ENCODE results near the gene DHRS9.
A peak's percentile ranks its signal among the peaks of the same experiment; 100 is the strongest.

Gene DHRS9

GRCh38 chr2:169118060-169118459 lies 48.7 kb downstream of the DHRS9 start:
- Histone ChIP-seq H3K27ac (ENCODE audit: extremely low read depth, low read depth, low read length) (no peak overlapping the region), H3K9me3 (ENCODE audit: control insufficient read depth, insufficient read depth, low read depth, low read length) (no peaks in the 10 kb centered on the region), H3K4me3 (ENCODE audit: low read depth, low read length) (no peak overlapping the region), H3K36me3 (ENCODE audit: control insufficient read depth in 2 of 2, insufficient read depth in 1 of 2, low read length in 2 of 2) (no peaks in the 10 kb centered on the region), H3K4me1 (ENCODE audit: control insufficient read depth, insufficient read depth, low read length) (no peaks in the 10 kb centered on the region)
- ChIA-PET CTCF (interaction anchor here (0.6 to 5.8 kb wide), 3 partner anchors 8 to 99 kb away, joined by 3 to 28 read pairs (median 11); no protein-coding TSS in a partner anchor), POLR2A (no interaction called here)
- TF ChIP-seq SALL2 (tag by site-specific recombination; IDR thresholded peaks at IDR 0.05; ENCODE audit: borderline replicate concordance) (no peak), ZNF514 (tag by site-specific recombination; IDR thresholded peaks at IDR 0.05) (no peak), ZNF610 (tag by site-specific recombination; IDR thresholded peaks at IDR 0.05; ENCODE audit: borderline replicate concordance) (no peak), GLI2 (tag by site-specific recombination; IDR thresholded peaks at IDR 0.05; ENCODE audit: borderline replicate concordance, low read depth) (no peak), ZNF585B (tag by site-specific recombination; IDR thresholded peaks at IDR 0.05) (no peak)

- ChIA-PET CTCF (interaction anchor here (0.8 to 5.8 kb wide), 4 partner anchors 9 to 23 kb away, joined by 4 to 28 read pairs (median 8); no protein-coding TSS in a partner anchor), POLR2A (no interaction called here)
- Histone ChIP-seq H3K27ac (ENCODE audit: extremely low read depth, low read depth, low read length) (no peak overlapping the region), H3K4me3 (ENCODE audit: low read depth, low read length) (no peak overlapping the region), H3K36me3 (ENCODE audit: control insufficient read depth in 2 of 2, insufficient read depth in 1 of 2, low read length in 2 of 2) (no peaks in the 10 kb centered on the region), H3K4me1 (ENCODE audit: control insufficient read depth, insufficient read depth, low read length) (no peaks in the 10 kb centered on the region), H3K9me3 (ENCODE audit: control insufficient read depth, insufficient read depth, low read depth, low read length) (no peaks in the 10 kb centered on the region)
- no peak for TF ChIP-seq FEZF1 (tag by site-specific recombination; IDR thresholded peaks at IDR 0.05)
- TF ChIP-seq ZNF184 (tag by site-specific recombination; IDR thresholded peaks at IDR 0.05): no peak
- TF ChIP-seq ZIC2 (tag by site-specific recombination; IDR thresholded peaks at IDR 0.05): peak; percentile 65
- no peak for TF ChIP-seq ZNF449 (tag by site-specific recombination; IDR thresholded peaks at IDR 0.05)
- no peak for TF ChIP-seq ZEB2 (tag by site-specific recombination; IDR thresholded peaks at IDR 0.05)
Measured at GRCh38 chr2:169119123-169119760, 49.9 kb downstream of the DHRS9 start.

GRCh38 chr2:169119851-169120250 lies 50.5 kb downstream of the DHRS9 start:
- ChIA-PET POLR2A (no interaction called here), CTCF (interaction anchor here (1.8 to 2.8 kb wide), 2 partner anchors 10 to 22 kb away, joined by 4 to 11 read pairs; no protein-coding TSS in a partner anchor)
- no peaks in the 10 kb centered on the region for H3K4me1 ChIP-seq (ENCODE audit: control insufficient read depth, insufficient read depth, low read length)
- no peaks in the 10 kb centered on the region for H3K9me3 ChIP-seq (ENCODE audit: control insufficient read depth, insufficient read depth, low read depth, low read length)
- H3K4me3 ChIP-seq (ENCODE audit: low read depth, low read length): no peak overlapping the region
- no peak overlapping the region for H3K27ac ChIP-seq (ENCODE audit: extremely low read depth, low read depth, low read length)
- TF ChIP-seq ZSCAN23 (tag by site-specific recombination; IDR thresholded peaks at IDR 0.05) (no peak), ZNF221 (tag by site-specific recombination; IDR thresholded peaks at IDR 0.05; ENCODE audit: borderline replicate concordance) (no peak), GFI1B (tag by site-specific recombination; IDR thresholded peaks at IDR 0.05) (no peak), ZBTB48 (tag by site-specific recombination; IDR thresholded peaks at IDR 0.05) (no peak), HOXC10 (CRISPR knock-in tag; IDR thresholded peaks at IDR 0.05) (no peak), GLIS2 (tag by site-specific recombination; IDR thresholded peaks at IDR 0.05) (no peak), ZNF549 (tag by site-specific recombination; IDR thresholded peaks at IDR 0.05) (no peak)
- H3K36me3 ChIP-seq (ENCODE audit: control insufficient read depth in 2 of 2, insufficient read depth in 1 of 2, low read length in 2 of 2): no peaks in the 10 kb centered on the region

DNA sequence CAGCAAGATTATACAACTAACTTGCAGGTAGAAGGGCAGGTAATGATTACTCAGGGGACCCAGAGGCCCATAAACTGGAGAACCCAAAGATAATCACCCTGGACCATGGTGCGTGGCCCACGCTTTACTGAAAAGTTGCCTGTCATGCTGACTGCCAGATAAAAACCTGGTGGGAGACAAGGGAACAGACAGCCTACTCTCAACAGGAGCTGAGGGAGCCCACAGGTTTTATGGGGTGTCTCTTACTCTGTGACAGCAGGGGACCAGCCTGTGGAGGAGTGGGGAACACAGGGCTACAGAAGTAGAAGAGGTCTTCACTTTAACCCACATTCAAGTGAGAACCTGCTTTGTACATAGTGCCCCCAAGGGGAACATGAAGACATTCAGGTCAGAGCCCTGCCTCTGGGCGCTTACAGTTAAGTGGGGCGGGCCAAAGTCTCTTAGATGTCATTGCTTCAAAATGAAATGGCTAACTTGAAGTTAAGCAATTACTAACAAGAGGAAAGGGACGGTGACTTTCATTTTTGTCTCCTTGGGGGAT lies 60.4 kb downstream of the DHRS9 start:
- ChIA-PET POLR2A (no interaction called here), CTCF (interaction anchor here (0.6 to 2.7 kb wide), 2 partner anchors 19 to 88 kb away, joined by 5 to 36 read pairs; no protein-coding TSS in a partner anchor)
- TF ChIP-seq ZNF510 (tag by site-specific recombination; IDR thresholded peaks at IDR 0.05; ENCODE audit: insufficient replicate concordance) (no peak), ZIC2 (tag by site-specific recombination; IDR thresholded peaks at IDR 0.05) (peak; percentile 95)
- Histone ChIP-seq H3K4me3 (ENCODE audit: low read depth, low read length) (no peak overlapping the region), H3K4me1 (ENCODE audit: control insufficient read depth, insufficient read depth, low read length) (no peaks in the 10 kb centered on the region), H3K27ac (ENCODE audit: extremely low read depth, low read depth, low read length) (no peak overlapping the region), H3K36me3 (ENCODE audit: control insufficient read depth in 2 of 2, insufficient read depth in 1 of 2, low read length in 2 of 2) (peaks cover 0 to 3% of the 10 kb centered on the region in 2 experiments; a peak in 1 of 3 replicates), H3K9me3 (ENCODE audit: control insufficient read depth, insufficient read depth, low read depth, low read length) (no peaks in the 10 kb centered on the region)

All from HEK293 (cell line).